Activated naive CD8-positive, alpha-beta T cell (primary cell): Measurements from ENCODE around the gene RPL10.
"Not testable (repeated sequence)": the region's sequence is repeated elsewhere in the genome, so short reads cannot be mapped to it uniquely, and the experiment has no call there.

Source experiments
- H3K27ac Mint-ChIP-seq: one replicate; pipeline ENCODE4 v1.8.0; 2021; ENCODE audit warnings: mixed read lengths
- H3K27me3 Mint-ChIP-seq: one replicate; pipeline ENCODE4 v1.8.0; 2021; ENCODE audit warnings: mixed read lengths
- H3K36me3 Mint-ChIP-seq: one replicate; pipeline ENCODE4 v1.8.0; 2021; ENCODE audit warnings: mixed read lengths
- H3K4me1 Mint-ChIP-seq: one replicate; pipeline ENCODE4 v1.8.0; 2021; ENCODE audit warnings: low read depth, mixed read lengths
- H3K4me3 Mint-ChIP-seq: one replicate; pipeline ENCODE4 v1.8.0; 2021; ENCODE audit warnings: mild to moderate bottlenecking, mixed read lengths
- H3K9me3 Mint-ChIP-seq: one replicate; pipeline ENCODE4 v1.8.0; 2021; ENCODE audit warnings: low read depth, mixed read lengths

RPL10 gene

DNA sequence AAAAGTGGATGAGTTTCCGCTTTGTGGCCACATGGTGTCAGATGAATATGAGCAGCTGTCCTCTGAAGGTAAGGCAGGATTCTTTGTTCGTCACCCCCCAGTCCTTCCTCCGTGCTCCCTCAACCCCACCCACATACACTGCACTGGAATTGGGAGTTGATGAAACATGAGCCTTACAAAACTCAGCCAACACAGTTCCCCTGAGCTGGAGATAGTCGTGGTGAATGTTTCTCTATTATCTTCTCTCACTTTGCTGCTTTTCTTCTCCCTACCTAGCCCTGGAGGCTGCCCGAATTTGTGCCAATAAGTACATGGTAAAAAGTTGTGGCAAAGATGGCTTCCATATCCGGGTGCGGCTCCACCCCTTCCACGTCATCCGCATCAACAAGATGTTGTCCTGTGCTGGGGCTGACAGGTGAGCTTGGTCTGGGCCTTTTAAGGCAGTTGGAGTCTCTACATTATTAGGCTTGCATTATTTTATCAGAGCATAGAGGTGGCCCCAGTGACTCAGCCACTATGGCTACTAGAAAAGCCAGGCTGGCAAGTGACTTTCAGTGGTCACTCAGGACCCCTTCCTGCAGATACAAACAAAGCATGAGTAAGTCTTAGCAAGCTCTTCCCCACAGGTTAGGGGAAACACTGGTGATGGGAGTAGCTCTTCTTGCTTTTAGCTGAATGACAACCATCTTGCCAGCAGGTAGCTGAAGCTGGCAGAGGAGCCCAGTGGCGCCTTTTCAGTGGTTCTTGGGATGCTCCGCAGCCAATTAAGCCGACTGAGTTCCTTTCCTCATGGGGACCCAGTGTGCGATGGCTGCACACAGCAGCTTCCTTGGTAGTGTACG is 1.6 kb downstream of the RPL10 start:
- Mint-ChIP-seq H3K27ac (peak overlapping the region; percentile 100), H3K36me3 (peaks cover 16% of the 10 kb centered on the region), H3K4me1 (peaks cover 2% of the 10 kb centered on the region), H3K9me3 (no peaks in the 10 kb centered on the region), H3K4me3 (peak overlapping the region; percentile 98), H3K27me3 (no peaks in the 10 kb centered on the region)

DNA sequence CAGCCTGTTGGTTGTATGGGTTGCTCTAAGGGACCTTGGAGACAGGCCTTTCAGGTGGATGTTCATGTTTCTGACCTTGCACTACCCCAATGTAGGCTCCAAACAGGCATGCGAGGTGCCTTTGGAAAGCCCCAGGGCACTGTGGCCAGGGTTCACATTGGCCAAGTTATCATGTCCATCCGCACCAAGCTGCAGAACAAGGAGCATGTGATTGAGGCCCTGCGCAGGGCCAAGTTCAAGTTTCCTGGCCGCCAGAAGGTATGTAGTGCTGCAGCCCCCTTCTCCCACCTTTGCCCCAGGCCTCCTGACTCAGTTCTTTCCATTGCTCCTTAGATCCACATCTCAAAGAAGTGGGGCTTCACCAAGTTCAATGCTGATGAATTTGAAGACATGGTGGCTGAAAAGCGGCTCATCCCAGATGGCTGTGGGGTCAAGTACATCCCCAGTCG is 2.2 kb downstream of the RPL10 start:
- peak overlapping the region; percentile 100 for H3K27ac Mint-ChIP-seq
- H3K9me3 Mint-ChIP-seq, H3K27me3 Mint-ChIP-seq, H3K4me1 Mint-ChIP-seq: not testable (repeated sequence)
- H3K4me3 Mint-ChIP-seq, result peak overlapping the region; percentile 98
- peaks cover 16% of the 10 kb centered on the region for H3K36me3 Mint-ChIP-seq

DNA sequence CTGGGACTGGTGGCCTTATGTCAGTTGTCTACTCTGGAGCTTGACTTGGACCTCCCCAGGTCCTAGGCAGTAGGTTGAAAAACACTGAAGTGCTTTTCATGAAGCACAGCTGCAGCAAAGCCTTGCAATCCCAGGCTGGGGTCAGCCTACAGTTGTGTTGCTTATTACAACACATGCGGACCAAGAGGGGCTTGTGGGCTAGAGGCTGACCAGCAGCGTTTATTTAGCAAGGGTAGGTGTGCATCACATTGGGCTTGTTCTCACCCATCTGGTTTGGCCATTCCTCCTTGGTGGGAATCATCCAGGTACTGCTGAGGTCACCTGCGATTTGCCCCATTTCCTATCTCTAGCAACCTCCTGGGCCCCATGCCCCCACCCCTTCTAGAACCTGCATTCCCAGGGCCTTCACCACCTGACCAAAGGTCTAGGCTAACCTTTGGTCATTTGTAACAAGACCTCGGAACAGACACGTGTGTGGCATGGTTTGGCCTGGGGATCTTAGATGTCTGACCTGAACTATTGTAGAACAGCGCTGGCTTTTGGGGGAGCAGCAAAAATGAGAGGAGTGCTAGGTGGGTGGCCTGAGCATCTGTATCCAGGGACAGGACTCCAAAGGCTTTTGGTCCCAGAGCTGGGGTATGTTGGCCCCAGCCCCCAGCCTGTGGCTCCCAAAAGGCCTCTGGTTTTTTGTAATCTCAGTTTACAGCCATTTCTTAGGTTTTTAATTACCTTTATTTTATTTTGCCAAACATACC is 3.0 kb downstream of the RPL10 start:
- Mint-ChIP-seq H3K4me3 (peak overlapping the region; percentile 98), H3K4me1 (peaks cover 2% of the 10 kb centered on the region), H3K27ac (peak overlapping the region; percentile 100), H3K27me3 (no peaks in the 10 kb centered on the region), H3K36me3 (peaks cover 16% of the 10 kb centered on the region), H3K9me3 (no peaks in the 10 kb centered on the region)

DNA sequence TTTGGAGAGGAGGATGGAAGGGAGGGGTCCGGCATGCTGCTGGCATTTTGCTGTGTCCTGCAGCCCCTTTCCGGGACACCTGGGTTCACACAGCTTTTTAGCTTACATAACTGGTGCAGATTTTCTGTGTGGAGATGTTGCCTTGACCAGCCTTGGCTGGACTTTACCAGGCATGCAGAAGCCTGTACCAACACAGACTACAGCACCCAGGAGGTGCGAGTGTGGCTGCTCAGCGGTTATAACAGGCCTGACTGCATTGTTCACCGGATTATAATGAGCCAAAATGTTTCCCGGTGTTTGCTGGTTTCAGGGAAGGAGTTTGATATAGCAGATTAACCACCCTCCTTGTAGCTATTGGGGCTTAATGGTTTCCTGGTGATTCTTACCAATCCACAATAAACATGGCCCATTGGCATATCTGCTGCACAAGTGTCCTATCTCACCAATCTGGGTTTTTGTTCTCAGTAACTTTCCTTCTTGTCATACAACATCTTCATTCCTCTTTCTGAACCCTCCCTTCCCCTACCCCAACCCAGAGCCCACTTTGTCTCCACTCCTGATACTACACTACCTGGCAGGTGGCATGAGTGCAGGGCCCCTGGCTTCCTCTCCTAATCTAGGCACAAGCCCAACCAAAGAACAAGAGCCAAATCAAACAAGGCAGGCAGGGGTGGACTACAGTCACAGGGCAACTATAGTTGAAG is 3.9 kb downstream of the RPL10 start:
- Mint-ChIP-seq H3K9me3 (no peaks in the 10 kb centered on the region), H3K36me3 (peaks cover 16% of the 10 kb centered on the region)

DNA sequence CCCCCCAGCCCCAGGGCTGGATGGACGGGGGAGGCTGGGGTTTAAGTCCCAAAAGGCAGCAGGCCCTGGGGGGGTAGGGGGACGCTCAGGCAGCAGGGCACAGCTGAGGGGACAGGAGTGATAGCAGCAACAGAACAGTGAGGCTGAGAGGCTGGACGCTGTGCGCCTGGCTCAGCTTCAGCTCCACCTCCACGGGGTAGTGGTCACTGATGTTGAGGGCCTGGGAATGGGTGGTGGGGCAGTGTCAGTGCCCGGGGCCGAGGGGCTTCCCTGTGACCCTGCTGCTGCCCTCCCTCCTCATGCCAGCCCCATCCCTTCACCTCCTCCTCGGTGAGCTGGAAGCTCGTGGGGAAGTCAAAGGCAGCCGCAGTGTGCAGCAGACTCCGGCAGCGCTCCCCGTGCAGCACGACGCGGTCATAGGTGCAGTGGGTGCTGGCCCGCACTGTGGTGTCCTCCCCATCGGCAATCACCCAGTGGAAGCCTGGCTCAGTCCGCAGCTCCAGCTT is 4.5 kb downstream of the RPL10 start:
- Mint-ChIP-seq H3K36me3 (peaks cover 16% of the 10 kb centered on the region), H3K9me3 (no peaks in the 10 kb centered on the region), H3K4me3 (no peak overlapping the region), H3K4me1 (peaks cover 2% of the 10 kb centered on the region), H3K27ac (no peak overlapping the region), H3K27me3 (no peaks in the 10 kb centered on the region)

More for the DNA sequence above, 3.9 kb downstream of the RPL10 start:
- Mint-ChIP-seq H3K4me3 (no peak overlapping the region), H3K27me3 (no peaks in the 10 kb centered on the region), H3K27ac (no peak overlapping the region), H3K4me1 (peaks cover 2% of the 10 kb centered on the region)

DNA sequence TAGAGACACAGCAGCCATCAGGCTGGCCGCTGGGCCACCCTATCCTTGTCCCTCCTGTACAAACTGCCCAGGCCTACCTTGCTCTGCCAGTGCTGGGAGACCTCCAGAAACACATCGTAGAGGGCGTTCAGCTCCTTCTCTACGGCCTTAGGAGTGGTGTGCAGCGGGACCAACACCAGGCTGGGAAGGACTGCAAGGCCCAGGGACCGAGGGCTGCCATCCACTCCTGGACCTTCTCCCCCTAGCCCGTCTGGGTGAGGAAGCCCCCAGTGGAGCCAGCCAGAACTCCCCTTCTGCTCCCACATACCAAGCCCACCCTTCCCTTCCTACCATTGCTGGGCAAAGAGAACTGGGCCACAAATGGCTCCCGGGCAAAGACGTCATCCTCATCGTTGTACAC is 5.0 kb downstream of the RPL10 start:
- no peaks in the 10 kb centered on the region for H3K27me3 Mint-ChIP-seq
- peaks cover 15% of the 10 kb centered on the region for H3K36me3 Mint-ChIP-seq
- peaks cover 2% of the 10 kb centered on the region for H3K4me1 Mint-ChIP-seq
- no peak overlapping the region for H3K27ac Mint-ChIP-seq
- H3K4me3 Mint-ChIP-seq, result no peak overlapping the region
- H3K9me3 Mint-ChIP-seq, result no peaks in the 10 kb centered on the region

DNA sequence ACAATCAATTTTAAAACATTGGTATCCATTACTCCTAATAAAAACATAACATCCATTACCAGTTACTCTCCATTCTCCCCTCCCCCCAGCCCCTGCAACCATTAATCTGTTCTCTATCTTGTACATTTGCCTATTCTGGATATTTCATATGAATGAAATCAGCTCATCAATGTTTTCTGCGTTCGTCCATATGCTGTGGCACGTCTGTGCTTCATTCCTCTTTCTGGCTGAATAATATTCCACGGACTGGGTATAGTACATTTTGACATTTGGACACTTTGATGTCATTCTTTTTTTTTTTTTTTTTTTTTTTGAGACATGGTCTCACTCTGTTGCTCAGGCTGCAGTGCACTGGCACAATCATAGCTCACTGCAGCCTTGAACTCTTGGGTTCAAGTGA is 5.7 kb downstream of the RPL10 start:
- Mint-ChIP-seq H3K36me3 (peaks cover 10% of the 10 kb centered on the region), H3K9me3 (no peaks in the 10 kb centered on the region), H3K27ac (no peak overlapping the region), H3K27me3 (no peaks in the 10 kb centered on the region), H3K4me1 (peaks cover 2% of the 10 kb centered on the region), H3K4me3 (no peak overlapping the region)

DNA sequence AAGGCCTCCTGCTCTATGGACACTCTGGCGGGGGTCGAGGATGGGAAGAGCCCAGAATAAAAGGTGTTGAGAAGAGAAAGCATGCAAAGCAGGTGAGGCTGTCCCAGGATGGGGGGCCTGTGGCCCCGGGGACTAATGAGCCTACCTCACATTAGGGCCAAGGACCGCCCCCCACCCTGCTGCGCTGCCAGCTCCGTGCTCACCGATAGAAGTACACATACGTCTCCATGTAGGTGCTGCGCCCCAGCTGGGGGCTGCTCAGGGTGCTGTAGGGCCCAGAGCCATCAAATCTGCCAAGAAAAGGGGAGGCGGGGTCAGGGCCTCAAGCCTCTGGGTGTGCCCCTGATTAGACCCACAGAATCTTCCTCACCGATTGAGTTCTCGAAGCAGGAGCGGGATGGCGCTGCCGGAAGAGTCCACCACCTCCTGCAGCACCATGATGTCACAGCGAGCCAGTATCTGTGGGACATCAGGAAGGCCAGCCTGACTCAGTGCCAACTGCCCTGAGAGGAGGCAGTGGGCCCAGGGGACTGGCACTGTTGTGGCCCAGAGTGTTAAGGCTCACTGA is 6.5 kb downstream of the RPL10 start:
- no peak overlapping the region for H3K4me3 Mint-ChIP-seq
- peaks cover 2% of the 10 kb centered on the region for H3K36me3 Mint-ChIP-seq
- H3K27ac Mint-ChIP-seq, result no peak overlapping the region
- H3K9me3 Mint-ChIP-seq, result no peaks in the 10 kb centered on the region
- H3K27me3 Mint-ChIP-seq, result no peaks in the 10 kb centered on the region
- H3K4me1 Mint-ChIP-seq, result peaks cover 2% of the 10 kb centered on the region

DNA sequence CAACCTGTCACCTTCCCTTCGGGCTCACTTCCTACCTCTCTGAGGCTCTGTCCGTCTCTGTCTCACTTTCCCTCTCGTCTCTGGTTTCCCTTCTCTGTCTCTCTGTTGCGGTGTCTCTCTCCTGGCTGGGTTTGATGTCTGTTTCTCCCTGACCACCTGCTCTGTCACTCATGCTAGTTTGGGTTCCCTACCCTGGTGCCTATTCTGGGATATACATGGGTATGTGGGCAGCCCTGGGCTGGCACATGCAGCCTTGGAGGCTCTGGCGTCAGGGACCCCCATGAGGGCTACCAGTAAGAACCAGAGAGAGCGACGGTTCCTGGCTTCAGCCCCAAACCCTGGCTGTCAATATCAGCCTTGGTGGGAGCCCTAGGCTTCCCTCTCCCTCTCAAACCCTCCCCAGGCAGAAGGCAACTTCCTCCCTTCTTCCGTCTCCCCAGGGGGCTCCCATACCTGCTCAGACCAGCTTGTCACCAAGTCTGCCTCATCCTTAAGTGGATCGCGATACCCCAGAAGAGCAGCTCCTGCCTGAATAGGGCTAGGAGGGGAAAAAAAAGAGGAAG is 10.6 kb downstream of the RPL10 start:
- Mint-ChIP-seq H3K4me1 (peaks cover 5% of the 10 kb centered on the region), H3K9me3 (no peaks in the 10 kb centered on the region), H3K27me3 (no peaks in the 10 kb centered on the region), H3K4me3 (peak overlapping the region; percentile 35), H3K36me3 (no peaks in the 10 kb centered on the region), H3K27ac (no peak overlapping the region)

DNA sequence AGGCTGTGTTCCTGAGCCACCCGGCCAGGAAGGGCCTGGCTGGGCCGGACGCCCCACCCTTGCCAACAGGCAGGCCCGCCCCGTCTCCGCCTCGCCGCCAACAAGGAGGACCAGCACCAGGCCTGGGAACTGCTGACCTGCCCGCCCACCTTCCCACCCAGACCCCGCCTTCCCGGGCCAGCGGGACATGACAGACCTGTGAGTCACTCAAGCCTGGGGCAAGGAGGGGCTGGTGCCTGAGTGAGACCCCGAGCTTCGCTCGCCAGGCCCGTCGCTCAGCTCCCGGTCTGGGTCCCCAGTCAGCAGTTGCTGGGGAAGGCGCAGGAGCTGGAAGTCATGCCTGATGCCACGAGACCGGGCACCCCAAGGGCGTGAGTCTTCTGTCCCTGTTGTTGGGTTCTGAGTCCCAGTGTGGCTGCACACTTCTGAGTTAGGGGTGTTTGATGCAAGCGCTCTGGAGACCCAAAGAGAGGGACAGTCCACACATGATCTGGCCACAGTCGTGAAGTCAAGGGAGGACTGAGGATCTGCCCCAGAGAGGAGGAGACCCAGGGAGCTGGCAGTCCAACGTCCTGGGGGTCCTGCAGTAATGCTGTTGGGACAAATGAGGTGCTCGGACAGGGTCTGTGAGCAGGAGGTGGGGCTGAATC is 11.2 kb downstream of the RPL10 start, which contains the start of gene DNASE1L1:
Gene DNASE1L1 (minus strand): TSS at position 33 of the 650 bp plus-strand sequence. CDS start 3,686 bp downstream, outside the sequence.
- H3K4me1 Mint-ChIP-seq, result peaks cover 5% of the 10 kb centered on the region
- H3K27ac Mint-ChIP-seq, result no peak within 1 kb of the TSS
- H3K4me3 Mint-ChIP-seq, result peak within 1 kb of the TSS; percentile 40
- no peaks in the 10 kb centered on the region for H3K27me3 Mint-ChIP-seq
- H3K9me3 Mint-ChIP-seq, result no peaks in the 10 kb centered on the region
- H3K36me3 Mint-ChIP-seq, result no peaks in the 10 kb centered on the region

DNA sequence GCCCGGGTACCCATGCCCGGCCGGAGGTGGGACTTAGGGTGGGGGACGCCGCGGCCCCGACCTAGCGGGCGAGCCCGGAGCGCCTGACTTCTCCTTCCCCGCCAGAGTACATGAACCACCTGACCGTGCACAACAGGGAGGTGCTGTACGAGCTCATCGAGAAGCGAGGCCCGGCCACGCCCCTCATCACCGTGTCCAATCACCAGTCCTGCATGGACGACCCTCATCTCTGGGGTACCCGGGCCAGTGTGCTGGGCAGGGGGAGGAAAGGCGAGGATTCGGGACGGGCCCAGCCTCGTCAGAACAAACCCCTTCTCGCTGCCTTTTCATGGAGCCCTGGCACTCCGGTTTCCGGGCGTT is 13.8 kb downstream of the RPL10 start:
- Mint-ChIP-seq H3K27ac (peak overlapping the region; percentile 46), H3K9me3 (no peaks in the 10 kb centered on the region), H3K36me3 (no peaks in the 10 kb centered on the region), H3K27me3 (no peaks in the 10 kb centered on the region), H3K4me1 (peaks cover 5% of the 10 kb centered on the region), H3K4me3 (peak overlapping the region; percentile 82)

DNA sequence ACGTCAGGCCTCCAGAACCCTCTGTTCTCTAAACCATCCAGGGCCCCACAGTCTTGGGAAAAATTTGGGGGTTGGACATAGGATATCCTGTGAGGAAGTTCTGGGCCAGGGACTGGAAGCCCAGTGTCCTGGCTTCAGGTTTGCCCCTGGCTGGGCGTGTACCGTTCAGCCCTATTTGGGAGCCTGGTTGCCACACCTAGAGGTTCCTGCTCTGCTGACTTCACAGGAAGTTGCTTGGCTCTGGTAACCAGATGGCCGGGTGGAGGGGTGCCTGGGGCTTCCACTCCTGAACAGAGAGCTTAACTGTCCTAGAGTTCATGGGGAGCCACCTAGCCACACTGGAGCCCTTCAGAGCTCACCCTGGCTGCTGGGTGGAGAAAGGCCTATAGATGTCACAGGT is 14.3 kb downstream of the RPL10 start:
- Mint-ChIP-seq H3K27me3 (no peaks in the 10 kb centered on the region), H3K9me3 (no peaks in the 10 kb centered on the region), H3K27ac (peak overlapping the region; percentile 46), H3K4me1 (peaks cover 5% of the 10 kb centered on the region), H3K36me3 (no peaks in the 10 kb centered on the region), H3K4me3 (peak overlapping the region; percentile 82)

DNA sequence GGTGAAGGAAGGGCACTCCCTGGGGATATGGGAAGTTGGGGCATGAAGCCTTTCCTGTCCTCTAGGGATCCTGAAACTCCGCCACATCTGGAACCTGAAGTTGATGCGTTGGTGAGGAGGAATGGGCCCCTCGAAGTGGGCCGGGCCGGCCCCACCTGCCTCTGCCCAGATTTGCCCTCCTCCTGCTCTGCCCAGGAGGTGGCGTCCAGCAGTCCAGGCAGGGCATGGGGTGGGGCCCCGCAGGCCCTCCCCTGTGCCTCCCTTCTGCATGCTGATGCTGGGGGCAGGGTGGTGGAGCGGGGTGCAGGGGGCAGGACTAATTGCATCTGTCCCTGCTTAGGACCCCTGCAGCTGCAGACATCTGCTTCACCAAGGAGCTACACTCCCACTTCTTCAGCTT is 15.0 kb downstream of the RPL10 start:
- H3K36me3 Mint-ChIP-seq, result no peaks in the 10 kb centered on the region
- H3K27ac Mint-ChIP-seq, result no peak overlapping the region
- H3K27me3 Mint-ChIP-seq, result no peaks in the 10 kb centered on the region
- peak overlapping the region; percentile 82 for H3K4me3 Mint-ChIP-seq
- H3K9me3 Mint-ChIP-seq, result no peaks in the 10 kb centered on the region
- H3K4me1 Mint-ChIP-seq, result peaks cover 5% of the 10 kb centered on the region

DNA sequence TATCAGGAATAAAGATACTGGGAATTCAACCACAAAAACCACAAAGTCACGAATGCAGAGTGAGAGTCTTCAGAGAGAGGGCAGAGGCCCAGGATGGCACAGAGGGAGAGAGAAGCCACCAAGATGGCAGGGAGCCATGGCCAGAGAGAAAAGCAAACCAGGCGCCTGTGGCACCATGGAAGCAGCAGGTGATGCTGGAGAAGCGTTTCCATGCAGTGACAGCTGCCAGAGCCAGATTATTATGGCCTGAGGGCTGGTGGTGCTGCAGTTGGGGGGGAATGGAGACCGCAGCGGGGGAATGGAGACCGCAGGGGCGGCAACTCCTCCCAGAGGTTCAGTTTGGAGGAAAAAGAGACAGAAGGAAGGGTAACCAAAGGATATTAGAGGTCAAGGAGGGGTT is 19.0 kb downstream of the RPL10 start:
- peaks cover 3% of the 10 kb centered on the region for H3K4me1 Mint-ChIP-seq
- no peak overlapping the region for H3K27ac Mint-ChIP-seq
- H3K9me3 Mint-ChIP-seq, result no peaks in the 10 kb centered on the region
- no peaks in the 10 kb centered on the region for H3K27me3 Mint-ChIP-seq
- no peaks in the 10 kb centered on the region for H3K36me3 Mint-ChIP-seq
- no peak overlapping the region for H3K4me3 Mint-ChIP-seq
